Endothelial cell (in vitro differentiated cells): ENCODE data around the gene EXD1. TPM values are rescaled to one million over a fixed set of nuclear protein-coding genes. Genes with fewer than 3 reads are reported as not detected.
"Not testable (repeated sequence)": the region's sequence is repeated elsewhere in the genome, so short reads cannot be mapped to it uniquely, and the experiment has no call there.

Experiments used
- DNase-seq: peaks from one replicate; pipeline ENCODE4 v3.0.0; 2021; ENCODE audit warnings: low spot score
- H3K27ac Mint-ChIP-seq: one replicate; pipeline ENCODE4 v1.8.0; 2021; ENCODE audit warnings: mixed read lengths, inconsistent platforms; ENCODE audit not compliant: unreplicated experiment
- H3K27me3 Mint-ChIP-seq: one replicate; pipeline ENCODE4 v1.8.0; 2021; ENCODE audit warnings: mild to moderate bottlenecking, moderate library complexity, mixed read lengths, inconsistent platforms; ENCODE audit not compliant: unreplicated experiment
- H3K36me3 Mint-ChIP-seq: one replicate; pipeline ENCODE4 v1.8.0; 2021; ENCODE audit warnings: mild to moderate bottlenecking, low read depth, mixed read lengths, inconsistent platforms; ENCODE audit not compliant: unreplicated experiment
- H3K4me1 Mint-ChIP-seq: one replicate; pipeline ENCODE4 v1.8.0; 2021; ENCODE audit warnings: mild to moderate bottlenecking, mixed read lengths, inconsistent platforms; ENCODE audit not compliant: unreplicated experiment
- H3K4me3 Mint-ChIP-seq: one replicate; pipeline ENCODE4 v1.8.0; 2021; ENCODE audit warnings: mild to moderate bottlenecking, mixed read lengths, inconsistent platforms; ENCODE audit not compliant: unreplicated experiment
- H3K9me3 Mint-ChIP-seq: one replicate; pipeline ENCODE4 v1.8.0; 2021; ENCODE audit warnings: mixed read lengths, inconsistent platforms; ENCODE audit not compliant: unreplicated experiment
- CTCF ChIP-seq: fragments of 200-600 bp; sonication (generic); IDR thresholded peaks from one replicate; pipeline ENCODE4 v1.5.0; 2021; ENCODE audit warnings: antibody characterized with exemption; ENCODE audit not compliant: unreplicated experiment
- total RNA-seq: library from RNA; stranded (reverse); fragmentation: NEBNext Ultra II Directional; extraction: Animal tissue kit (Norgen Biotek cat#: 25700); gene quantifications from one replicate; pipeline ENCODE4 v1.2.1, GENCODE V29; 2021; ENCODE audit not compliant: unreplicated experiment

Gene EXD1
- total RNA-seq, 1 donor from 2014 or later, result not detected

- H3K9me3 Mint-ChIP-seq, result no peaks in the 10 kb centered on the region
- no peak overlapping the region for H3K27ac Mint-ChIP-seq
- no peak for DNase-seq
- peaks cover 6% of the 10 kb centered on the region for H3K36me3 Mint-ChIP-seq
- TF ChIP-seq CTCF, result no peak
- no peak overlapping the region for H3K4me3 Mint-ChIP-seq
- no peaks in the 10 kb centered on the region for H3K27me3 Mint-ChIP-seq
- H3K4me1 Mint-ChIP-seq, result peaks cover 15% of the 10 kb centered on the region
Observed at GRCh38 chr15:41258750-41259471, 28.4 kb upstream of the EXD1 start.

- H3K36me3 Mint-ChIP-seq, result no peaks in the 10 kb centered on the region
Observed at GRCh38 chr15:41256577-41257038, 26.1 kb upstream of the EXD1 start.

GRCh38 chr15:41256103-41256502 is 25.5 kb upstream of the EXD1 start:
- no peak overlapping the region for H3K4me3 Mint-ChIP-seq
- H3K4me1 Mint-ChIP-seq, result peaks cover 15% of the 10 kb centered on the region
- H3K27ac Mint-ChIP-seq, result no peak overlapping the region
- no peaks in the 10 kb centered on the region for H3K9me3 Mint-ChIP-seq
- H3K27me3 Mint-ChIP-seq, result no peaks in the 10 kb centered on the region
- no peak for TF ChIP-seq CTCF
- H3K36me3 Mint-ChIP-seq, result no peaks in the 10 kb centered on the region
- no peak for DNase-seq

More at GRCh38 chr15:41256577-41257038, 26.1 kb upstream of the EXD1 start:
- TF ChIP-seq CTCF, result no peak
- H3K27me3 Mint-ChIP-seq, result no peaks in the 10 kb centered on the region
- no peak overlapping the region for H3K27ac Mint-ChIP-seq
- no peak overlapping the region for H3K4me3 Mint-ChIP-seq
- DNase-seq, result no peak
- peaks cover 15% of the 10 kb centered on the region for H3K4me1 Mint-ChIP-seq
- no peaks in the 10 kb centered on the region for H3K9me3 Mint-ChIP-seq

- no peak for TF ChIP-seq CTCF
- Mint-ChIP-seq H3K36me3 (no peaks in the 10 kb centered on the region), H3K9me3 (no peaks in the 10 kb centered on the region), H3K27me3 (no peaks in the 10 kb centered on the region), H3K27ac (no peak overlapping the region), H3K4me3 (no peak overlapping the region), H3K4me1 (peaks cover 8% of the 10 kb centered on the region)
- DNase-seq, result no peak
Observed at GRCh38 chr15:41254560-41254959, 24.0 kb upstream of the EXD1 start.

GRCh38 chr15:41251411-41251810 is 20.9 kb upstream of the EXD1 start:
- no peaks in the 10 kb centered on the region for H3K36me3 Mint-ChIP-seq
- H3K4me1 Mint-ChIP-seq, result no peaks in the 10 kb centered on the region
- no peak overlapping the region for H3K4me3 Mint-ChIP-seq
- DNase-seq, result no peak
- no peaks in the 10 kb centered on the region for H3K9me3 Mint-ChIP-seq
- H3K27me3 Mint-ChIP-seq, result no peaks in the 10 kb centered on the region
- no peak overlapping the region for H3K27ac Mint-ChIP-seq
- TF ChIP-seq CTCF, result no peak

- not testable (repeated sequence) for H3K4me1 Mint-ChIP-seq, H3K27me3 Mint-ChIP-seq, H3K4me3 Mint-ChIP-seq, DNase-seq, H3K9me3 Mint-ChIP-seq, H3K27ac Mint-ChIP-seq, H3K36me3 Mint-ChIP-seq
Observed at GRCh38 chr15:41250745-41251144, 20.2 kb upstream of the EXD1 start.
